HCT116 (cell line): ENCODE results near the gene SGSM2. TPM values are rescaled to one million over a fixed set of nuclear protein-coding genes. Genes with fewer than 3 reads are reported as not detected.

Experiments
- ATAC-seq: fragments of 200-7000 bp; cut with Tn5 transposase; 2 replicates; pipeline ENCODE4 v1.9.1; 2020; ENCODE audit warnings: mild to moderate bottlenecking, moderate library complexity
- BruUV-seq: library from RNA; stranded (reverse); fragments of 400-500 nt; replicated peaks from 2 replicates; lab custom pipeline; 2021; lab: Mats Ljungman, UMichigan
- CTCF ChIA-PET: fragments of 300-600 bp; sonication (Branson Sonifier 250); formaldehyde crosslinking; loops from one replicate; lab custom pipeline; 2021; ENCODE audit warnings: antibody characterized with exemption; lab: Charles Lee
- POLR2A ChIA-PET: fragments of 300-600, 350-600 bp; sonication (Branson Sonifier 250); formaldehyde crosslinking; loops from one replicate; lab custom pipeline; 2021; ENCODE audit warnings: antibody characterized with exemption; lab: Charles Lee
- RAD21 ChIA-PET, 2 experiments: fragments of 300-600 bp; sonication (Branson Sonifier 250); formaldehyde crosslinking; loops; one replicate each; lab custom pipeline; 2023; ENCODE audit warnings: low total read pairs in 2 of 2; ENCODE audit not compliant: uncharacterized antibody in 2 of 2, unreplicated experiment in 2 of 2, low non-redundant PET in 1 of 2; lab: Charles Lee
- DNase-seq: peaks from one replicate; pipeline ENCODE4 v3.0.0-alpha.2; 2010; ENCODE audit warnings: low read depth, low spot score
- H2AFZ ChIP-seq: fragments of 200-600 bp; shearing (Covaris generic), sonication (generic); 2 replicates; pipeline ENCODE4 v1.6.1; 2017; ENCODE audit warnings: low read depth, mixed run types, mixed read lengths, antibody characterized with exemption, low read length; ENCODE audit not compliant: poor library complexity, severe bottlenecking
- H3K27ac ChIP-seq: 2 replicates; pipeline ENCODE4 v1.5.1; 2012; ENCODE audit warnings: low read depth, low read length
- H3K27me3 ChIP-seq: fragments of 200-600 bp; sonication (generic); 2 replicates; pipeline ENCODE4 v1.6.1; 2016; ENCODE audit warnings: mixed run types, low read length, mixed read lengths; ENCODE audit not compliant: insufficient read depth
- H3K36me3 ChIP-seq, 2 experiments: fragments of 200-500 bp in 1 of 2; fragments of 200-600 bp in 1 of 2; sonication (Bioruptor generic) in 1 of 2; sonication (generic) in 1 of 2; 2 replicates each; pipeline versions ENCODE4 v1.5.1 to v1.6.1; 2014 to 2016; ENCODE audit warnings: low read length in 2 of 2, inconsistent platforms in 1 of 2, mixed read lengths in 1 of 2, mixed run types in 1 of 2; ENCODE audit not compliant: insufficient read depth in 2 of 2, control insufficient read depth in 1 of 2
- H3K4me1 ChIP-seq, 2 experiments: fragments of 200-600 bp in 1 of 2; sonication (generic) in 1 of 2; 2 replicates each; pipeline versions ENCODE4 v1.5.1 to v1.6.1; 2012 to 2017; ENCODE audit warnings: low read length in 2 of 2, inconsistent platforms in 1 of 2, mild to moderate bottlenecking in 1 of 2, mixed read lengths in 1 of 2, mixed run types in 1 of 2, moderate library complexity in 1 of 2; ENCODE audit not compliant: insufficient read depth in 2 of 2, control insufficient read depth in 1 of 2
- H3K4me2 ChIP-seq: fragments of 200-600 bp; sonication (generic); 2 replicates; pipeline ENCODE4 v1.6.1; 2017; ENCODE audit warnings: mixed run types, low read length, mixed read lengths
- H3K4me3 ChIP-seq, 2 experiments: fragments of 200-600 bp in 1 of 2; sonication (generic) in 1 of 2; replicated peaks in 1 of 2; 2 replicates each; pipeline ENCODE4 v1.5.1; 2011 to 2016; ENCODE audit warnings: low read length in 2 of 2, control low read depth in 1 of 2, low read depth in 1 of 2, mild to moderate bottlenecking in 1 of 2, mixed read lengths in 1 of 2, mixed run types in 1 of 2
- H3K79me2 ChIP-seq: fragments of 200-600 bp; sonication (generic); 2 replicates; pipeline ENCODE4 v1.6.1; 2017; ENCODE audit warnings: mild to moderate bottlenecking, mixed run types, low read length, moderate library complexity, mixed read lengths; ENCODE audit not compliant: insufficient read depth
- H3K9ac ChIP-seq: fragments of 200-600 bp; sonication (generic); 2 replicates; pipeline ENCODE4 v1.6.1; 2016; ENCODE audit warnings: low read length, mixed read lengths
- H3K9me2 ChIP-seq: fragments of 200-600 bp; sonication (generic), shearing (Covaris generic); 2 replicates; pipeline ENCODE4 v1.6.1; 2017; ENCODE audit warnings: mixed run types, mild to moderate bottlenecking, moderate library complexity; ENCODE audit not compliant: insufficient read depth
- H3K9me3 ChIP-seq, 2 experiments: fragments of 200-500 bp in 1 of 2; fragments of 200-600 bp in 1 of 2; sonication (Bioruptor generic) in 1 of 2; sonication (generic) in 1 of 2; 2 replicates each; pipeline ENCODE4 v1.6.1; 2014 to 2017; ENCODE audit warnings: low read length in 2 of 2, mixed read lengths in 2 of 2, inconsistent platforms in 1 of 2, low read depth in 1 of 2, mild to moderate bottlenecking in 1 of 2, mixed run types in 1 of 2, moderate library complexity in 1 of 2; ENCODE audit not compliant: control insufficient read depth in 1 of 2, insufficient read depth in 1 of 2
- H4K20me1 ChIP-seq: fragments of 200-600 bp; sonication (generic), shearing (Covaris generic); 2 replicates; pipeline ENCODE4 v1.6.1; 2017; ENCODE audit warnings: mixed run types, mild to moderate bottlenecking, moderate library complexity; ENCODE audit not compliant: insufficient read depth
- CBX3 ChIP-seq: IDR thresholded peaks from 2 replicates; pipeline ENCODE4 v1.6.1; 2012; ENCODE audit warnings: low read depth
- CEBPB ChIP-seq: IDR thresholded peaks from 2 replicates; pipeline ENCODE4 v1.6.1; 2012; ENCODE audit warnings: low read depth
- EGR1 ChIP-seq: IDR thresholded peaks from 2 replicates; pipeline ENCODE4 v1.6.1; 2012; ENCODE audit warnings: low read depth
- ELF1 ChIP-seq: IDR thresholded peaks from 2 replicates; pipeline ENCODE4 v1.6.1; 2012; ENCODE audit warnings: low read depth, borderline replicate concordance
- EZH2phosphoT487 ChIP-seq: fragments of 200-600 bp; IDR thresholded peaks from 2 replicates; pipeline ENCODE4 v1.6.1; 2018; ENCODE audit warnings: antibody characterized with exemption, borderline replicate concordance
- FOSL1 ChIP-seq: IDR thresholded peaks from 2 replicates; pipeline ENCODE4 v1.6.1; 2012; ENCODE audit warnings: low read depth
- RAD21 ChIP-seq: IDR thresholded peaks from 2 replicates; pipeline ENCODE4 v1.6.1; 2012; ENCODE audit warnings: low read depth, mild to moderate bottlenecking
- SIN3A ChIP-seq: IDR thresholded peaks from 2 replicates; pipeline ENCODE4 v1.6.1; 2012; ENCODE audit warnings: low read depth
- SP1 ChIP-seq: IDR thresholded peaks from 2 replicates; pipeline ENCODE4 v1.6.1; 2012; ENCODE audit warnings: low read depth
- SRF ChIP-seq: IDR thresholded peaks from 2 replicates; pipeline ENCODE4 v1.6.1; 2012; ENCODE audit warnings: low read depth
- TCF7L2 ChIP-seq: IDR thresholded peaks from 2 replicates; pipeline ENCODE4 v1.7.0; 2011; ENCODE audit warnings: borderline replicate concordance, inconsistent platforms; ENCODE audit not compliant: insufficient read depth, insufficient read length; ENCODE audit errors: extremely low read depth
- YY1 ChIP-seq: IDR thresholded peaks from 2 replicates; pipeline ENCODE4 v1.6.1; 2011; ENCODE audit warnings: low read length, low read depth, moderate library complexity, mild to moderate bottlenecking; ENCODE audit not compliant: insufficient replicate concordance; ENCODE audit errors: extremely low read depth
- ZFX ChIP-seq: fragments of 450-650 bp; IDR thresholded peaks from 2 replicates; pipeline ENCODE4 v1.6.1; 2017
- ZNF274 ChIP-seq: fragments of 200-500 bp; sonication (Bioruptor generic); IDR thresholded peaks from 2 replicates; pipeline ENCODE4 v1.6.1; 2014; ENCODE audit warnings: mild to moderate bottlenecking, low read depth, low read length, inconsistent platforms
- intact Hi-C: fragments of 100-400 bp; cut with micrococcal nuclease; formaldehyde crosslinking; loops from 2 replicates; pipeline ENCODE4 v1.10.0; 2022
- total RNA-seq: library from RNA; stranded (reverse); gene quantifications from one replicate; pipeline ENCODE4 v1.2.1, GENCODE V29; 2021; ENCODE audit not compliant: unreplicated experiment
- TF ChIP-seq, protein P1 (sequence below): IDR thresholded peaks from 2 replicates; pipeline ENCODE4 v1.6.1; 2012
- TF ChIP-seq, protein P2 (sequence below), 3 experiments: fragments of 200-600 bp in 1 of 3; sonication (generic) in 1 of 3; IDR thresholded peaks in 2 of 3; conservative IDR thresholded peaks in 1 of 3; 2 replicates each; pipeline ENCODE4 v1.5.1; 2012 to 2017; ENCODE audit warnings: low read depth in 2 of 3, low read length in 2 of 3, antibody characterized with exemption in 1 of 3, borderline replicate concordance in 1 of 3, control low read depth in 1 of 3, mild to moderate bottlenecking in 1 of 3, mixed read lengths in 1 of 3, mixed run types in 1 of 3, moderate library complexity in 1 of 3; ENCODE audit not compliant: insufficient read depth in 1 of 3
- TF ChIP-seq, protein P3 (sequence below): IDR thresholded peaks from 2 replicates; pipeline ENCODE4 v1.6.1; 2012; ENCODE audit warnings: low read depth
- TF ChIP-seq, protein P4 (sequence below): IDR thresholded peaks from 2 replicates; pipeline ENCODE4 v1.6.1; 2011; ENCODE audit warnings: mild to moderate bottlenecking, low read length, moderate library complexity; ENCODE audit not compliant: insufficient replicate concordance; ENCODE audit errors: extremely low read depth
- TF ChIP-seq, protein P5 (sequence below): IDR thresholded peaks from 2 replicates; pipeline ENCODE4 v1.6.1; 2012

SGSM2 gene
- total RNA-seq, 1 experiment from 2014 or later: 68.1 TPM

DNA sequence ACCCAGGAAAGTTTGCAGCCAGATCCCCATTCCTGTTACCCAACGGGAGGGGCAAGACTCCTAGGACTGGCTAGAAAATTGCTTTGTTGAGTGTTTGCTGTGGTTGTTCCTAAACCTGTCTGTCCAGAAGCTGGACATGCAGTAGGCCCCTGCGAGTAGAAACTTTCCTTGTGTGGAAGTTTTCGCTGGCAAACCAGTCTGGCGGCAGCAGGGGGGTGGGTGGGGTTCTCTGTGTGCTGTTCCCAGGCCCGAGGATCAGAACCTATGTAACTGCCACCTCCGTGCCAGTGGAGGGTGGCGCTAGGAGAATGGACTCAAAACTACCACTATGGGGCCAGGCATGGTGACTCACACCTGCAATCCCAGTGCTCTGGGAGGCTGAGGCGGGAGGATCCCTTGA, 9.2 kb downstream of the SGSM2 start:
- H4K20me1 ChIP-seq: no peaks in the 10 kb centered on the region
- H3K9me3 ChIP-seq: no peaks in the 10 kb centered on the region
- TF ChIP-seq, protein P1, sequence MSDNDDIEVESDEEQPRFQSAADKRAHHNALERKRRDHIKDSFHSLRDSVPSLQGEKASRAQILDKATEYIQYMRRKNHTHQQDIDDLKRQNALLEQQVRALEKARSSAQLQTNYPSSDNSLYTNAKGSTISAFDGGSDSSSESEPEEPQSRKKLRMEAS: no peak
- TF ChIP-seq SP1 (no peak), TCF7L2 (no peak), SRF (no peak), CBX3 (no peak), YY1 (no peak), FOSL1 (no peak), ELF1 (no peak), EZH2phosphoT487 (no peak), RAD21 (no peak), SIN3A (no peak), ZNF274 (no peak), CEBPB (no peak), EGR1 (no peak), ZFX (no peak)
- TF ChIP-seq, protein P2, sequence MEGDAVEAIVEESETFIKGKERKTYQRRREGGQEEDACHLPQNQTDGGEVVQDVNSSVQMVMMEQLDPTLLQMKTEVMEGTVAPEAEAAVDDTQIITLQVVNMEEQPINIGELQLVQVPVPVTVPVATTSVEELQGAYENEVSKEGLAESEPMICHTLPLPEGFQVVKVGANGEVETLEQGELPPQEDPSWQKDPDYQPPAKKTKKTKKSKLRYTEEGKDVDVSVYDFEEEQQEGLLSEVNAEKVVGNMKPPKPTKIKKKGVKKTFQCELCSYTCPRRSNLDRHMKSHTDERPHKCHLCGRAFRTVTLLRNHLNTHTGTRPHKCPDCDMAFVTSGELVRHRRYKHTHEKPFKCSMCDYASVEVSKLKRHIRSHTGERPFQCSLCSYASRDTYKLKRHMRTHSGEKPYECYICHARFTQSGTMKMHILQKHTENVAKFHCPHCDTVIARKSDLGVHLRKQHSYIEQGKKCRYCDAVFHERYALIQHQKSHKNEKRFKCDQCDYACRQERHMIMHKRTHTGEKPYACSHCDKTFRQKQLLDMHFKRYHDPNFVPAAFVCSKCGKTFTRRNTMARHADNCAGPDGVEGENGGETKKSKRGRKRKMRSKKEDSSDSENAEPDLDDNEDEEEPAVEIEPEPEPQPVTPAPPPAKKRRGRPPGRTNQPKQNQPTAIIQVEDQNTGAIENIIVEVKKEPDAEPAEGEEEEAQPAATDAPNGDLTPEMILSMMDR (IDR thresholded peaks at IDR 0.05 in 2 of 3, conservative IDR thresholded peaks at IDR 0.05 in 1 of 3; ENCODE audit: borderline replicate concordance in 1 of 3, insufficient read depth in 1 of 3, low read depth in 2 of 3, low read length in 2 of 3): no peak
- TF ChIP-seq, protein P3, sequence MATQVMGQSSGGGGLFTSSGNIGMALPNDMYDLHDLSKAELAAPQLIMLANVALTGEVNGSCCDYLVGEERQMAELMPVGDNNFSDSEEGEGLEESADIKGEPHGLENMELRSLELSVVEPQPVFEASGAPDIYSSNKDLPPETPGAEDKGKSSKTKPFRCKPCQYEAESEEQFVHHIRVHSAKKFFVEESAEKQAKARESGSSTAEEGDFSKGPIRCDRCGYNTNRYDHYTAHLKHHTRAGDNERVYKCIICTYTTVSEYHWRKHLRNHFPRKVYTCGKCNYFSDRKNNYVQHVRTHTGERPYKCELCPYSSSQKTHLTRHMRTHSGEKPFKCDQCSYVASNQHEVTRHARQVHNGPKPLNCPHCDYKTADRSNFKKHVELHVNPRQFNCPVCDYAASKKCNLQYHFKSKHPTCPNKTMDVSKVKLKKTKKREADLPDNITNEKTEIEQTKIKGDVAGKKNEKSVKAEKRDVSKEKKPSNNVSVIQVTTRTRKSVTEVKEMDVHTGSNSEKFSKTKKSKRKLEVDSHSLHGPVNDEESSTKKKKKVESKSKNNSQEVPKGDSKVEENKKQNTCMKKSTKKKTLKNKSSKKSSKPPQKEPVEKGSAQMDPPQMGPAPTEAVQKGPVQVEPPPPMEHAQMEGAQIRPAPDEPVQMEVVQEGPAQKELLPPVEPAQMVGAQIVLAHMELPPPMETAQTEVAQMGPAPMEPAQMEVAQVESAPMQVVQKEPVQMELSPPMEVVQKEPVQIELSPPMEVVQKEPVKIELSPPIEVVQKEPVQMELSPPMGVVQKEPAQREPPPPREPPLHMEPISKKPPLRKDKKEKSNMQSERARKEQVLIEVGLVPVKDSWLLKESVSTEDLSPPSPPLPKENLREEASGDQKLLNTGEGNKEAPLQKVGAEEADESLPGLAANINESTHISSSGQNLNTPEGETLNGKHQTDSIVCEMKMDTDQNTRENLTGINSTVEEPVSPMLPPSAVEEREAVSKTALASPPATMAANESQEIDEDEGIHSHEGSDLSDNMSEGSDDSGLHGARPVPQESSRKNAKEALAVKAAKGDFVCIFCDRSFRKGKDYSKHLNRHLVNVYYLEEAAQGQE: no peak
- TF ChIP-seq, protein P4, sequence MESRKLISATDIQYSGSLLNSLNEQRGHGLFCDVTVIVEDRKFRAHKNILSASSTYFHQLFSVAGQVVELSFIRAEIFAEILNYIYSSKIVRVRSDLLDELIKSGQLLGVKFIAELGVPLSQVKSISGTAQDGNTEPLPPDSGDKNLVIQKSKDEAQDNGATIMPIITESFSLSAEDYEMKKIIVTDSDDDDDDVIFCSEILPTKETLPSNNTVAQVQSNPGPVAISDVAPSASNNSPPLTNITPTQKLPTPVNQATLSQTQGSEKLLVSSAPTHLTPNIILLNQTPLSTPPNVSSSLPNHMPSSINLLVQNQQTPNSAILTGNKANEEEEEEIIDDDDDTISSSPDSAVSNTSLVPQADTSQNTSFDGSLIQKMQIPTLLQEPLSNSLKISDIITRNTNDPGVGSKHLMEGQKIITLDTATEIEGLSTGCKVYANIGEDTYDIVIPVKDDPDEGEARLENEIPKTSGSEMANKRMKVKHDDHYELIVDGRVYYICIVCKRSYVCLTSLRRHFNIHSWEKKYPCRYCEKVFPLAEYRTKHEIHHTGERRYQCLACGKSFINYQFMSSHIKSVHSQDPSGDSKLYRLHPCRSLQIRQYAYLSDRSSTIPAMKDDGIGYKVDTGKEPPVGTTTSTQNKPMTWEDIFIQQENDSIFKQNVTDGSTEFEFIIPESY: no peak
- TF ChIP-seq, protein P5, sequence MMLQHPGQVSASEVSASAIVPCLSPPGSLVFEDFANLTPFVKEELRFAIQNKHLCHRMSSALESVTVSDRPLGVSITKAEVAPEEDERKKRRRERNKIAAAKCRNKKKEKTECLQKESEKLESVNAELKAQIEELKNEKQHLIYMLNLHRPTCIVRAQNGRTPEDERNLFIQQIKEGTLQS: no peak
- ChIA-PET RAD21 (interaction anchor here in 1 of 2 experiments (0.7 kb wide), 1 partner anchor 465 kb away, joined by 3 read pairs; no protein-coding TSS in a partner anchor), POLR2A (interaction anchor here (1.2 kb wide), 1 partner anchor 10 kb away, joined by 3 read pairs; the partner anchor contains the start of gene TSR1), CTCF (no interaction called here)
- H3K79me2 ChIP-seq: no peaks in the 10 kb centered on the region
- H3K27me3 ChIP-seq: no peaks in the 10 kb centered on the region
- ATAC-seq: 0 out of 2 replicates have a peak, but pooled peaks have one; percentile 21
- H3K4me1 ChIP-seq: peaks cover 24 to 35% of the 10 kb centered on the region in 2 experiments
- no peak overlapping the region for H3K27ac ChIP-seq
- intact Hi-C loops: no loop called here
- no peak overlapping the region for H3K4me3 ChIP-seq
- DNase-seq: no peak
- no TSS peak for BruUV-seq
- no peak overlapping the region for H3K9ac ChIP-seq
- peaks cover 11 to 13% of the 10 kb centered on the region in 2 experiments; a peak in 3 of 4 replicates for H3K36me3 ChIP-seq
- H2AFZ ChIP-seq: no peak overlapping the region
- H3K4me2 ChIP-seq: no peak overlapping the region
- H3K9me2 ChIP-seq: no peaks in the 10 kb centered on the region
